HG02884 (cell line): ENCODE data around the gene ELL.
"Not testable (repeated sequence)": the region's sequence is repeated elsewhere in the genome, so short reads cannot be mapped to it uniquely, and the experiment has no call there.

ENCODE experiments used
- ATAC-seq: cut with Tn5 transposase; IDR thresholded peaks from one replicate; pipeline ENCODE4 v1.9.1; 2021; ENCODE audit warnings: mild to moderate bottlenecking, moderate library complexity; ENCODE audit not compliant: unreplicated experiment

ELL gene

GRCh38 chr19:18405754-18406153 lies 116.1 kb downstream of the ELL start:
- not testable (repeated sequence) for ATAC-seq

- not testable (repeated sequence) for ATAC-seq
Observed at GRCh38 chr19:18402455-18403248, 119.2 kb downstream of the ELL start.

DNA sequence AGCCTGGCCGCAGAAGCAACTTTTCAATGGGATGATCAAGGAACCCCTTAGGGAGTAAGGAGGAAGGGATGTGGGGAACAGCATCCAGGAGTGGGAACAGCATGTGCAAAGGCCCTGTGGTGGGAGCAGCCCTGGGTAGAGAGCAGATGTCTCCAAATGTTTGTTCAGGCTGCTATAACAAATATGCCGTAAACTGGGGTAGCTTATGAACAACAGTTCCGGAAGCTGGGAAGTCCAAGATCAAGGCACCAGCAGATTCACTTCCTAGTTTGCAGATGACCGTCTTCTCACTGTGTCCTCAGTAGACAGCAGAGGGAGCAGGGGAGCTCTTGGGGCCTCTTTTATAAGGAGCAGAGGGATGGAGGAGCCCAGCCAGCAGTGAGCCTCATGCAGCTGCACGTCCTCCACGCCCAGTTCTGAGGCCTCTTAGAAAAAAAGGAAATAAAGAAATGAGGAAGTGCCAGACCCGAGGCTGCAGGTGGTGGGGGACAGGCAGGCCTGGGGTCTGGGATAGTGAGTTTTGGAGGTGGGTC lies 120.2 kb downstream of the ELL start:
- ATAC-seq: no peak

- no peak for ATAC-seq
Observed at GRCh38 chr19:18399008-18399407, 122.9 kb downstream of the ELL start.

GRCh38 chr19:18397242-18398202 lies 124.3 kb downstream of the ELL start, which contains the start of gene LRRC25:
LRRC25 (minus strand) TSS chr19:18397622; CDS start chr19:18396963, 659 bp downstream.
- ATAC-seq: no peak

- no peak for ATAC-seq
Observed at GRCh38 chr19:18396471-18397241, 125.2 kb downstream of the ELL start.

DNA sequence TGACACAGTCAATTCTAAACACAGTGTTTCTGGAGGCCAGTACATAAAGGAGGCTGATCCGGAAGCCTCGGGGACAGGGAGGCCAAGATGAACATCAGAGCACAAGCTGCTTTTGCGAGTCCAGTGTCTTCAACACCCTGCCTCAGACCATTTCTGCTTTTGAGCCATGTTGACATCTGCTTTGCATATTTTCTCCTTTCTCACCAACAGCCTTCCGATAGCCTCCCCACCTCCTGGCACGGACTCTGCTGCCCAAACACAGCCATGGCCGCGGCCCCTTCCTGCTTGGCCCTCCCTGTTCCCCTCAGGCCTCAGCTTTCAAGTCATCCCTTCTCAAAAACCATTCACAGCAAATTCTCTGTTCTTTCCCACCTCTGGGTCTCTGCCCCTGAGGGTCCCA lies 128.0 kb downstream of the ELL start:
- no peak for ATAC-seq

DNA sequence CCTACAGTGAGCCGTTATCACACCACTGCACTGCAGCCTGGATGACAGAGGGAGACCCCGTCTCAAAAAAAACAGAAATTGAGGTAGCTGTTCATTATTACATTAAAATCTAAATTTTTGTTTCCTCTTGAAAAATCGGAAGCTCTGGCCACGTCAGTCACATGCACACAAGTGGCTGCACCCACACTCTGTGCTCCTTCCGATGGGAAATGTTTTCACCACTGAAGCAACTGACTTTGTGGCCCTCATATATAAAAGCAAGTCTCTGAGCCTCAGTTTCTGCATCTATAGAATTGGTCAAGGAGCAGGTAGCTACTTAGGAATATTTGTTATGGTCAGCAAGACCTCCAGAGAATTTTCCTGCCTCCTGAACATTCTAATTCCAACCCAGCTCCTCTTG lies 128.9 kb downstream of the ELL start:
- no peak for ATAC-seq
